GM08714 (cell line): ENCODE results near the gene MUC22.
"Not testable (repeated sequence)": the region's sequence is repeated elsewhere in the genome, so short reads cannot be mapped to it uniquely, and the experiment has no call there.

Experiments
- H3K4me3 ChIP-seq: fragments of 200-500 bp; sonication (Bioruptor generic); 2 replicates; pipeline ENCODE4 v1.5.1; 2014; ENCODE audit warnings: mild to moderate bottlenecking, low read length, inconsistent platforms
- ZNF274 ChIP-seq: IDR thresholded peaks from 2 replicates; pipeline ENCODE4 v1.6.1; 2012; ENCODE audit warnings: mild to moderate bottlenecking, low read depth, low read length

MUC22 gene

DNA sequence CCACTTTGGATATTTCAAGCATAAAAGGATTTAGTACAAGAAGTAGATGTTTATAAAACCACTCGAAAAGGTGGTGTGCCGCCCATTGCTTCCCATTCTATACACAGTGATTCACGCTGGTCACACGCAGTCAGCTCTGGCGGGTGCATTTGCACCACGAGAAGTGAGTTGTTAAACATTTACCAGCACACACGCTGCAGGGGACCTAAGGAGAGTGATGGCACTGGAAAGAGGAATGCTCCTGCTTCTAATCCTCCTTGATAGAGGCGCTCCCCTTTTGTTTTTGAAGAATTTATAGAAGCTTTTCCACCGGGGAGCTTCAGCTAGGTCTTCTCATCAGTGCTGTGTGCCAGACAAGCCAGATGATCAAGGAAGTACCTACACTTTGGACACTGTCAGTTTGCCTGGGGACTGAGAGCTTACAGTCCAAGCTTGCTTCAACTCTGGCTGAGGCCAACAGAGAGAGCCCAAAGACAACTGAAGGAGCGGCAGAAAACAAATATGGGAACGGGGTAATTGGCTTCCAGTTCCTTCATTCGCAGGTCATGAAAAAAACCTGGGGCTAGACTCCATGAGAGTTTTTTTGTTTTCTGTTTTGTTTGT is 31.2 kb downstream of the MUC22 start:
- H3K4me3 ChIP-seq, result no peak overlapping the region
- TF ChIP-seq ZNF274, result no peak

DNA sequence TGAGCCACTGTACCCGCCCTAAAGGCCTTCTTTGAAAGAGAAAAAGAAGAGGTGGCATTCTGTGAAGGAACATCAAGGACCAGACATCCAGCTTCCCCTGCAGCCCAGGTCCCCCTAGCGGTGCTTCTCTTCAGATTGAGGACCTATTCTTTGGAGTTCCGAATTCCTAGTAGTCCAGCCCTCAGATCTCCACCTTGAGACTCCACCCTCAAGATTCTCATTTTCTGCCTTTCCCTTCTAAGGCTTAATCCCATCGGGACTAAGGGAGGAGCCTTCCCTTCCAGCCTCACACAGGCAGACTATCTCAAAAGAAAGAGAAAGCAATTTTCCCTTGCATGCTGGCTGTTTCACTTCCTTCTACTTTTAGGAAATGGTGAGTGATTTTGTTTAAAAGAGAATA is 32.5 kb downstream of the MUC22 start:
- no peak for TF ChIP-seq ZNF274
- no peak overlapping the region for H3K4me3 ChIP-seq

DNA sequence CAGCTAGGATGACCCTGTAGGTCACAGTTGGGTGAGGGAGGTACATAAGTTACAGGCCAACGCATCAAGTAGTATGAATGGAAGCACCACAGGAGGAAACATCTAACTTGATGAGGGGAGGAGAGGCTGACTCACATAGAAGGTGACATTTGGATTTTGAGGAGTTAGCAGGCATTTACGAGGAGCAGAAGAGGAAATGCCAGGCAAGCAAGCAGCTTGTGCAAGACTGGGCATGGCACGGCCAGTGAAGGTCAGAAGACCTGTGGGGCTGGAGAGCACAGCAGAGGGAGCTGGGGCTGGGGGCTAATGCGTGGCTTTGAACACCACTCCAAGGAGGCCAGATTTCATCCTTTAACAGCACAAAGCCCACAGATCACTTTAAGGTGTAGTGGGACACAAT is 37.8 kb downstream of the MUC22 start:
- no peak for TF ChIP-seq ZNF274
- no peak overlapping the region for H3K4me3 ChIP-seq

DNA sequence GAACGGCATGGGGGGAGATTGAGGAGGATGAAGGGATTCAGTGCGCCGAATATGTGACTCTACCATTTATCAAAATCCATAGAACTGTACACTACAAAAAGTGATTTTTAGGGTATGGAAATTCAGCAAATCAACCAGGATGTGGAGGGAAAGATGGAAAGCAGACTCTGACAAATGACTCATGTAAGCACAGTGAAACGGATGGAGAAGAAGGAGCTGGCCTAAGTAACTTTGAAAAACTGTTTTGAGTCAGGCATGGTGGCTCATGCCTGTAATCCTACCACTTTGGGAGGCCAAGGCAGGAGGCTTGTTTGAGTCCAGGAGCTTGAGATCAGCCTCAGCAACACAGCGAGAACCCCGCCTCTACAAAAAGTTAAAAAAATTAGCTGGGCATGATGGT is 39.2 kb downstream of the MUC22 start:
- no peak for TF ChIP-seq ZNF274
- H3K4me3 ChIP-seq, result no peak overlapping the region

DNA sequence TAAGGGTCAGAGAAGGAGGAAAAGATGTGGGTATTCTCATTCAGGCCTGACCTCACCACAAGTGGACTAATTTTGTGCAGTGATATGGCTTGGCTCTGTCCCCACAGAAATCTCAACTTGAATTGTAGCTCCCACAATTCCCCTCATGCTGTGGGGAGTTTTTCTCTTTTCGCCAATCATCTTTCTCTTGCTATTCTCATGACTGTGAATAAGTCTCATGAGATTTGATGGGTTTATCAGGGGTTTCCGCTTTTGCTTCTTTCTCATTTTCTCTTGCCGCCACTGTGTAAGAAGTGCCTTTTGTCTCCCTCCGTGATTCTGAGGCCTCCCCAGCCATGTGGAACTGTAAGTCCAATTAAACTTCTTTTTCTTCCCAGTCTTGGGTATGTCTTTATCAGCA is 42.9 kb downstream of the MUC22 start:
- H3K4me3 ChIP-seq, result peak overlapping the region; percentile 2; the same call in 1 of the 2 replicates

DNA sequence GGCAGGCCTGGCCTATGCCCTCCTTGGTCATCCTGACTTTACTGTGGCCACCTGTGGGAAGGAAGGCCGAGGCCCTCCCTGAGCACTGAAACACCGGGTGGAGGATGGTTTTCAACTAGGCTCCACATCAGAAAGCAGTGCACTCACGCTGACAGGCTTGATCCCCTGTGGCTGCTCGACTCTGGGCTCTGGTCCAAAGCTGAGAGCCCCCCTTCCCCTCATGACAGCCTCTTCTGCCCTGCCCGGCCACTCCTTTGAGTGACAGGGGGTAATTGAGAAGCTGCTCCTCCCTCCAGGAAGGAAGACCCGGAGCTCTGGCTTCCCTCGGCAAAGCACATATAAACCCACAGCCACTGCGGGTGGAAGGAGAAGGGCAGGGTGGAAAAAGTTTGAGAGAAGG is 43.6 kb downstream of the MUC22 start:
- H3K4me3 ChIP-seq, result peak overlapping the region; percentile 2; the same call in 1 of the 2 replicates
- no peak for TF ChIP-seq ZNF274

DNA sequence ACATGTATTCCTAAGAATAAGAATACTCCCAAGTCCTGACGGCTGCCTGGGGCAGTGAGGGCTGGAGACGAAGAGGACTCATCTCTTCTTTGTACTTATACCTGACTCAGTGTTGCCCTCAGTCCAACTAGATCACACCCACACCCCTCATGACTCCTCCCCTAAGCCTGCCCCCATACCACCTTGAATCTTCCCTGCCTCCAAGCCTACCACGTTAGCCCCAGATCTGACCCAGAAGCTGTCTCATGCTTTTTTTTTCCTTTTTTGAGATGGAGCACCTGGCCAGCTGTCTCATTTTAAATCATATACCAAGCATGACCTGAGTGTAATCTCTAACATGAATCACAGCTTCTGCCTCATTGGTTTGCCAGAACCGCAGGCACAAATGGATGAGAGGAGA is 45.2 kb downstream of the MUC22 start:
- TF ChIP-seq ZNF274, result no peak

DNA sequence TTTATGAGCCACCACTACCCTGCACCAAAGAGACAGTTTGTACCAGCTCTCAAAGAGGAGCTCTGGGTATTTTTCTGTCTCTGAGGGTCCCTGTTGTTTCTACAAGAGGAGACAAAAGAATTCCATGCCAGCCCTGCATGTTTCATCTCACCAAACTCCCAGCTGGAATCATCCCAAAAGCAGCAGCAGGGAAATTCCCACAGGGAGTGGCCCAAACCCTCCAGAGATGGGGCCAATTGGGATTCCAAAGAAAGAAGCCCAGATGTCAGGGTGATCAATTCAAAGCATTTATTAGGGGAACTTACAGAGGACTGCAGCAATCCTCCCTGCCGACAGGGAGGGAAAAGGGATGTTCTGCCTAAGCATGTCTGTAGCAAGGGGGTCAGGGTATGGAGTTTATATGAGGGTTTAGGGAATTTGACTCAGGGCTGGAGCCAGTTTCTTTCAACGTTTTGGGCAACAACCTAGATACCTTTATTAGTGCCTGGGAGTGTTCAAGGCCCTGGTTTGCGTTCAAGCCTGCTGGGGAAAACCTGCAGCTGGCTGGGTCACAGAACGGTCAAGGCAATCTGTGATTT is 47.2 kb downstream of the MUC22 start:
- no peak for TF ChIP-seq ZNF274
- H3K4me3 ChIP-seq, result no peak overlapping the region

More for the DNA sequence above, 45.2 kb downstream of the MUC22 start:
- H3K4me3 ChIP-seq, result no peak overlapping the region

DNA sequence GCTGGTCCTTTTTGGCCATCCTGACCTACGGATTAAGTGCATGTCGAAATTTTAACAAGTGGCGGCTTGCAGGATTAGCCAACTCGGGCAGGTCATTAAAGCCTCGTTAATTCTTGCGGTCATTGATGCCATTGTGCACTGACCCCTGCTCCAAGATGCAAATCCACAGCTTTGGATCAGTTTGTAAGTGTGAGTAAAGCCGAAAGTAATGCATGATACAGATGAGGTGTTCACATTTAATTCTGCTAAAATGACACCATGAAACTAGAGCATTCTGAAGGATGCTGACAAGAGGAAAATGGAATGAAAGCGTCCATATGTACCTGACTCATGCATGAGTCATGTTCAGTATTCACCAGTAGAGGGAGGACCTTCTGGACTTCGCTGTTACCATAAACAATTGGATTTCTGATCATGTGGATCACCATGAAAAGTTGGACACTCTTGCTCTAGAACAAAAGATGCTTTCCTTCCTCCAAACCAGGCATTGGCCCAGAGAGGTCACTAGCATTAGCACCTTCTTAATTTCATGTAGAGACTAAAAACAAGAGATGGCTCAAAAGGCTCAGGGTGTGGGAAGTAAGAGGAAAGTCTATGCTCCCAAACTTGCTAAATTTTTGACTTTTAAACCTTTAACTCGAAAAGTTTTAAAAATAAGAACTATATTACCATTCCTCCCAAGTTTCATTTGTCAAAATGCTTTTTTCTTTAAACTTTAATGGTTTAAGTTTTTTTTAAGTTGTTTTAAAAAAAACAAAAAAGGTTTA is 48.0 kb downstream of the MUC22 start:
- no peak for TF ChIP-seq ZNF274
- no peak overlapping the region for H3K4me3 ChIP-seq

DNA sequence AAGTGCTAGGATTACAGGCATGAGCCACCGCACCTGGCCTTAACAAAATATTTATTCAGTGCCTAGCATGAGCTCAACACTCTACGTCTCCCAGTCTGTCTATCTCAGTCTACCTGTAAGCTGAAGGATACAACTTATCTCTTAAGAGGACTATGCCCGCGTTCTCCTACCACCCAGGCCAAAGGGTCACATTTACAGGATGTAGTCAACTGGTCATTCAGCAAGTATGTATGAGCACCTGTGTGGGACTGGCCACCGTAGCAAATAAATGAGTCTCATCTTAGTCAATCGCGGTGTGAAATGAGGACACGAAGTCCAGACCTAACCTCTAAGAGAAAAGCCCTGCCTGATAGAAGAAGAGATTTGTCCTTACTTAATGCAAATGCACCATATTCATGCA is 49.9 kb downstream of the MUC22 start:
- no peak overlapping the region for H3K4me3 ChIP-seq
- no peak for TF ChIP-seq ZNF274

DNA sequence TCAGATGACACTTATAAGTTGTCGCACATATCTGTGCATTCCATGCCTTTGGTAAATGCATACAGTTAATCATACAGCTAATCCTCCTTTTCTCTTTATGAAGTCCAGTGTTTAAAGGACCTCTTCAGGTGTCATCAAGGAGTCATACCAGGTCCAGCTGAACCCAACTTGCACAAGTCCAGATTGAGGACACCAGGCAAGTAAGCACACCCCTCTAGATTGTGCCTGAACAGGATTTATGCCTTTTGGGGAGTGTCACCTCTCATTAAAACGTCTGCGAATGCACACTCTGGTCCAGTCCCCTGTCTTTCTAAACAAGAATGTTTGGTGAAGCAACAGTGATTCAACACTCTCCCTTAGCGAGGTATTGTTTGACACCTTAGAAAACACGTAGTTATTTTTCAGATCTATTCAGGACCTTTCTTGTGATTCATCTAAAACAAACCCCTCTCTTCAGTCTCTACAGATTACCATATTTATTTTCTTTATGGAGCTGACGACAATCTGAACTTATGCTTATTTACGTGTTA is 53.7 kb downstream of the MUC22 start:
- no peak overlapping the region for H3K4me3 ChIP-seq
- no peak for TF ChIP-seq ZNF274

DNA sequence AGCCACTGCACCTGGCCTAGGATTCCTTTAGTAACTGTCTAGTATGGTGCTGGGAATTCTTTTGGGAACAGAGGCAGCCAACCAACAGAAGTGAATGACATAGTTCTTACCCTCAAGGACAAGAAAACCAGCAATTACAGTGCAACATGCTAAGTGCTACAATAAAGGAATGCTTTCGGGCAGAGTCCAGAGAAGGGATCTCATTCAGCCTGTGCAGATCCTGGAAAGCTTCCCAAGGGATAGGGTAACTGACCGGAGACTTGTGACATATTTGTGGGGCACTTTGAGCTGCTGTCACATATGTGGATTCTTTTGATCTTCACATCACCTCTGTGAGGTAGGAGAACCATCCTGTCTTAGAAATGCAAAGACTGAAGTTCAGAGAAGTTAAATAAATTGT is 55.3 kb downstream of the MUC22 start:
- no peak overlapping the region for H3K4me3 ChIP-seq
- no peak for TF ChIP-seq ZNF274

DNA sequence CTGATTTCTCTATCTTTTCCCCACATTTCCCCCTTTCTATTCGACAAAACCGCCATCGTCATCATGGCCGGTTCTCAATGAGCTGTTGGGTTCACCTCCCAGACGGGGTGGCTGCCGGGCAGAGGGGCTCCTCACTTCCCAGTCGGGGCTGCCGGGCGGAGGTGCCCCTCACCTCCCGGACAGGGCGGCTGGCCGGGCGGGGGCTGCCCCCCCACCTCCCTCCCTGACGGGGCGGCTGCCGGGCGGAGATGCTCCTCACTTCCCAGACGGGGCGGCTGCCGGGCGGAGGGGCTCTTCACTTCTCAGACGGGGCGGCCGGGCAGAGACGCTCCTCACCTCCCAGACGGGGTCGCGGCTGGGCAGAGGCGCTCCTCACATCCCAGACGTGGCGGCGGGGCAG is 56.8 kb downstream of the MUC22 start:
- not testable (repeated sequence) for H3K4me3 ChIP-seq

DNA sequence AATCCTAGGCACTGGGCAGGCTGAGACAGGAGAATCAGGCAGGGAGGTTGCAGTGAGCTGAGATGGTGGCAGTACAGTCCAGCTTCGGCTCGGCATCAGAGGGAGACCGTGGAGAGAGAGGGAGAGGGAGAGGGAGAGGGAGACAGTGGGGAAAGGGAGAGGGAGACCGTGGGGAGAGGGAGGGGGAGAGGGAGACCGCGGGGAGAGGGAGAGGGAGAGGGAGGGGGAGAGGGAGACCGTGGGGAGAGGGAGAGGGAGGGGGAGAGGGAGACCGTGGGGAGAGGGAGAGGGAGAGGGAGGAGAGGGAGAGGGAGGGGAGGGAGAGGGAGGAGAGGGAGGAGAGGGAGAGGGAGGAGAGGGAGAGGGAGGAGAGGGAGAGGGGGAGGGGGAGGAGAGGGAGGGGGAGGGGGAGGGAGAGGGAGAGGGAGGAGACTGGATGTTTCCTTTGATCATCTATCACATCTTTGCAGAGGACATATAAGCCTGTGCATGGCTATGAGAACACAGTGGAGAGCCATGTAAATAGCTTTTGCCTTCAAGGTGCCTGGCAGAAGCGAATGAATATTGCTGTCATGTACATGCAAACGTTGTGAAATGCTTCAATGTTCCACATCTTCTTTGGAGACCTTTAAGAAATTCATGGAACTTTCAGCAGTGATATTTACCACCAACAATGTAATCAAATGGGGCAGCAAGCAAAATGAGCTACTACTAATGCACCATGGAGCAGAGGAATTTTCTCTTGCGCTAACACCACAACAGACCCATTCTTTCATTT is 57.8 kb downstream of the MUC22 start:
- not testable (repeated sequence) for H3K4me3 ChIP-seq
